K562 (cell line): ENCODE results near the gene BBLN. TPM values are rescaled to one million over a fixed set of nuclear protein-coding genes. Genes with fewer than 3 reads are reported as not detected.
A peak's percentile ranks its signal among the peaks of the same experiment; 100 is the strongest.

Experiments
- BCLAF1 ChIP-seq, 2 experiments: fragments of 450-650 bp in 1 of 2; IDR thresholded peaks; 2 replicates each; pipeline ENCODE4 v1.6.1; 2011 to 2017; ENCODE audit warnings: low read depth in 2 of 2, antibody characterized with exemption in 1 of 2, borderline replicate concordance in 1 of 2, low read length in 1 of 2, mild to moderate bottlenecking in 1 of 2, mixed read lengths in 1 of 2; ENCODE audit not compliant: control insufficient read depth in 1 of 2
- C11orf30 ChIP-seq: fragments of 450-650 bp; IDR thresholded peaks from 2 replicates; pipeline ENCODE4 v1.6.1; 2016; ENCODE audit warnings: low read depth, mild to moderate bottlenecking
- CBFA2T2 ChIP-seq: fragments of 450-650 bp; conservative IDR thresholded peaks from 2 replicates; pipeline ENCODE4 v1.6.1; 2017; ENCODE audit warnings: mild to moderate bottlenecking
- CREB5 ChIP-seq: fragments of 250-450 bp; sonication (Bioruptor Pico); IDR thresholded peaks from 2 replicates; pipeline ENCODE4 v1.5.0; 2020; ENCODE audit warnings: mild to moderate bottlenecking
- FUS ChIP-seq: fragments of 200-400 bp; formaldehyde crosslinking; optimal IDR thresholded peaks from 2 replicates; pipeline ENCODE3; 2017; ENCODE audit warnings: low read depth, low read length
- JUND ChIP-seq, 2 experiments: IDR thresholded peaks; 2 replicates in 1 of 2; 3 replicates in 1 of 2; pipeline ENCODE4 v1.6.1; 2011; ENCODE audit warnings: borderline replicate concordance in 2 of 2, low read depth in 2 of 2, low read length in 2 of 2, improper control_type of control experiment in 1 of 2, missing biosample characterization in 1 of 2, missing genetic modification characterization in 1 of 2, missing genetic modification reagents in 1 of 2
- NR3C1 ChIP-seq: sonication (generic); formaldehyde crosslinking; IDR thresholded peaks from 2 replicates; pipeline ENCODE4 v1.8.1; 2022; ENCODE audit warnings: missing genetic modification reagents
- POU5F1 ChIP-seq: fragments of 150-350 bp; IDR thresholded peaks from 2 replicates; pipeline ENCODE4 v1.6.1; 2014; ENCODE audit warnings: borderline replicate concordance, low read length, low read depth, mild to moderate bottlenecking; ENCODE audit not compliant: partially characterized antibody
- SMAD2 ChIP-seq: fragments of 150-350 bp; IDR thresholded peaks from 2 replicates; pipeline ENCODE4 v1.6.1; 2014; ENCODE audit warnings: low read depth, mild to moderate bottlenecking, low read length
- UBTF ChIP-seq, 2 experiments: IDR thresholded peaks; 2 replicates each; pipeline ENCODE4 v1.6.1; 2012; ENCODE audit warnings: improper control_type of control experiment in 2 of 2, low read depth in 2 of 2, low read length in 2 of 2, borderline replicate concordance in 1 of 2
- ZNF143 ChIP-seq: sonication (generic); formaldehyde crosslinking; IDR thresholded peaks from 2 replicates; pipeline ENCODE4 v1.9.0; 2022; ENCODE audit warnings: mild to moderate bottlenecking, missing genetic modification reagents
- ZNF280A ChIP-seq: fragments of 450-650 bp; IDR thresholded peaks from 2 replicates; pipeline ENCODE4 v1.6.1; 2018; ENCODE audit warnings: mild to moderate bottlenecking, low read depth; ENCODE audit not compliant: partially characterized antibody
- ZNF695 ChIP-seq: fragments of 450-650 bp; formaldehyde crosslinking; IDR thresholded peaks from 2 replicates; pipeline ENCODE4 v1.4.0; 2020; ENCODE audit warnings: mild to moderate bottlenecking, moderate library complexity
- ZNF699 ChIP-seq: fragments of 250-450 bp; sonication (Bioruptor Pico); IDR thresholded peaks from 2 replicates; pipeline ENCODE4 v1.8.0; 2021; ENCODE audit warnings: mild to moderate bottlenecking, moderate library complexity; ENCODE audit not compliant: insufficient replicate concordance
- ZNF766 ChIP-seq: fragments of 200-800 bp; sonication (Bioruptor generic); conservative IDR thresholded peaks from 2 replicates; pipeline ENCODE4 v1.6.1; 2016; ENCODE audit warnings: missing genetic modification characterization, missing compliant biosample characterization
- polyA plus RNA-seq, 8 experiments: library from polyadenylated mRNA; depleted of rRNA in 4 of 8; stranded (reverse) in 5 of 8; unstranded in 3 of 8; fragments of >200 nt; fragmentation: Nextera tagmentation in 2 of 8; fragmentation: Illumina TruSeq in 1 of 8; extraction: Ambion mirVana in 2 of 8; extraction: Trizol in 1 of 8; gene quantifications; 2 replicates each; pipeline versions ENCODE4 v1.2.1 to v1.2.3, GENCODE V29; 2011 to 2014; ENCODE audit warnings: inconsistent platforms in 1 of 8, missing spikeins in 1 of 8
- total RNA-seq, 7 experiments: library from RNA; depleted of rRNA in 6 of 7; stranded (reverse); fragments of >200 nt in 6 of 7; fragmentation: Illumina TruSeq in 2 of 7; extraction: Trizol in 2 of 7; gene quantifications; 2 replicates each; pipeline versions ENCODE4 v1.2.1 to v1.2.3, GENCODE V29; 2011 to 2021; ENCODE audit warnings: low replicate concordance in 1 of 7

BBLN gene
- total and polyA plus RNA-seq, 9 of the 15 experiments (the other 6 are each of a cell fraction or from before 2014, with no cell fraction given) = 4.2 to 331 (median 87.1) TPM

GRCh38 chr9:128127990-128128835 is 31.9 kb upstream of the BBLN start (continued):
- TF ChIP-seq UBTF (IDR thresholded peaks at IDR 0.05; ENCODE audit: borderline replicate concordance in 1 of 2, low read depth in 2 of 2, low read length in 2 of 2) = 0 out of 4 replicates have a peak, but pooled peaks of 1 of the 2 experiments have one; percentile 58
- no peak for TF ChIP-seq ZNF695 (CRISPR knock-in tag)
- peak; percentile 15; the same call in 1 of the 2 replicates for TF ChIP-seq C11orf30
- no peak for TF ChIP-seq ZNF143
- no peak for TF ChIP-seq ZNF766
- TF ChIP-seq JUND (IDR thresholded peaks at IDR 0.05; ENCODE audit: borderline replicate concordance, low read depth, low read length) = peak; percentile 18; the same call in 1 of the 2 replicates
- TF ChIP-seq JUND (tag; IDR thresholded peaks at IDR 0.05; ENCODE audit: borderline replicate concordance, low read depth, low read length) = peak; percentile 11; the same call in 1 of the 3 replicates
- TF ChIP-seq POU5F1 = no peak
- no peak for TF ChIP-seq NR3C1 (CRISPR knock-in tag)
- no peak for TF ChIP-seq SMAD2
- TF ChIP-seq ZNF699 (CRISPR knock-in tag) = no peak
- no peak for TF ChIP-seq ZNF280A
- TF ChIP-seq BCLAF1 (IDR thresholded peaks at IDR 0.05; ENCODE audit: borderline replicate concordance in 1 of 2, control insufficient read depth in 1 of 2, low read depth in 2 of 2, low read length in 1 of 2) = no peak
- TF ChIP-seq CREB5 (CRISPR knock-in tag) = no peak
- TF ChIP-seq FUS = no peak
- TF ChIP-seq CBFA2T2 = peak; percentile 44; the same call in 1 of the 2 replicates
